GM12878 (cell line): ENCODE data around the gene ASS1.

ENCODE experiments used
- POLR2A ChIP-seq: IDR thresholded peaks from 2 replicates; pipeline ENCODE4 v1.6.1; 2011; ENCODE audit warnings: low read depth, mild to moderate bottlenecking, low read length
- RCOR1 ChIP-seq: conservative IDR thresholded peaks from 2 replicates; pipeline ENCODE4 v1.6.1; 2012; ENCODE audit warnings: low read depth, low read length, improper control_type of control experiment

GRCh38 chr9:130402243-130402642, 42.5 kb upstream of the ASS1 start:
- TF ChIP-seq RCOR1 (no peak), POLR2A (no peak)
